BLaER1 (cell line): ENCODE measurements around the gene CEP85.

ENCODE experiments used
- H3K27ac ChIP-seq: shearing (Covaris generic); formaldehyde crosslinking; 2 replicates; pipeline ENCODE4 v1.8.1; 2022
- H3K27me3 ChIP-seq: shearing (Covaris generic); formaldehyde crosslinking; 2 replicates; pipeline ENCODE4 v1.8.1; 2022
- H3K36me3 ChIP-seq: shearing (Covaris generic); formaldehyde crosslinking; 2 replicates; pipeline ENCODE4 v1.8.1; 2022
- H3K4me1 ChIP-seq: shearing (Covaris generic); formaldehyde crosslinking; 2 replicates; pipeline ENCODE4 v1.8.1; 2022
- H3K4me2 ChIP-seq: shearing (Covaris generic); formaldehyde crosslinking; 2 replicates; pipeline ENCODE4 v1.8.1; 2022
- H3K4me3 ChIP-seq: shearing (Covaris generic); formaldehyde crosslinking; 2 replicates; pipeline ENCODE4 v1.8.1; 2022
- H3K9ac ChIP-seq: shearing (Covaris generic); formaldehyde crosslinking; 2 replicates; pipeline ENCODE4 v1.8.1; 2022
- H3K9me3 ChIP-seq: shearing (Covaris generic); formaldehyde crosslinking; 2 replicates; pipeline ENCODE4 v1.8.1; 2022
- H4K20me1 ChIP-seq: shearing (Covaris generic); formaldehyde crosslinking; 2 replicates; pipeline ENCODE4 v1.8.1; 2022
- Cebpa-rat ChIP-seq: shearing (Covaris generic); IDR thresholded peaks from 2 replicates; pipeline ENCODE4 v1.8.1; 2022

Gene CEP85

GRCh38 chr1:26318338-26319064 lies 84.5 kb downstream of the CEP85 start:
- peaks cover 83% of the 10 kb centered on the region for H3K4me1 ChIP-seq
- H3K9ac ChIP-seq: peak overlapping the region; percentile 64
- no peaks in the 10 kb centered on the region for H4K20me1 ChIP-seq
- peak overlapping the region; percentile 73 for H3K27ac ChIP-seq
- no peak for TF ChIP-seq Cebpa-rat
- no peaks in the 10 kb centered on the region for H3K9me3 ChIP-seq
- H3K4me2 ChIP-seq: peak overlapping the region; percentile 88
- H3K27me3 ChIP-seq: peaks cover 17% of the 10 kb centered on the region; the same call in 1 of the 2 replicates
- H3K36me3 ChIP-seq: no peaks in the 10 kb centered on the region
- peak overlapping the region; percentile 58 for H3K4me3 ChIP-seq

- TF ChIP-seq Cebpa-rat: no peak
- Histone ChIP-seq H3K4me1 (peaks cover 61% of the 10 kb centered on the region), H4K20me1 (no peaks in the 10 kb centered on the region), H3K9ac (peak overlapping the region; percentile 58), H3K27ac (peak overlapping the region; percentile 67), H3K36me3 (no peaks in the 10 kb centered on the region), H3K4me2 (peak overlapping the region; percentile 88), H3K27me3 (peaks cover 17% of the 10 kb centered on the region; the same call in 1 of the 2 replicates), H3K9me3 (no peaks in the 10 kb centered on the region), H3K4me3 (no peak overlapping the region)
Measured at GRCh38 chr1:26320896-26321295, 86.9 kb downstream of the CEP85 start.

- Histone ChIP-seq H3K4me3 (no peak overlapping the region), H3K4me1 (peaks cover 55% of the 10 kb centered on the region), H4K20me1 (no peaks in the 10 kb centered on the region), H3K9ac (peak overlapping the region; percentile 58), H3K27me3 (peaks cover 17% of the 10 kb centered on the region; the same call in 1 of the 2 replicates), H3K36me3 (no peaks in the 10 kb centered on the region), H3K9me3 (no peaks in the 10 kb centered on the region), H3K27ac (peak overlapping the region; percentile 67), H3K4me2 (peak overlapping the region; percentile 88)
- no peak for TF ChIP-seq Cebpa-rat
Measured at GRCh38 chr1:26321315-26322041, 87.5 kb downstream of the CEP85 start.

- Histone ChIP-seq H3K9me3 (no peaks in the 10 kb centered on the region), H4K20me1 (no peaks in the 10 kb centered on the region), H3K4me2 (no peak overlapping the region; the same call in 1 of the 2 replicates), H3K27me3 (peaks cover 17% of the 10 kb centered on the region; the same call in 1 of the 2 replicates), H3K4me3 (no peak overlapping the region), H3K4me1 (peaks cover 50% of the 10 kb centered on the region), H3K36me3 (no peaks in the 10 kb centered on the region), H3K9ac (0 out of 2 replicates have a peak overlapping the region, but pooled peaks have one; percentile 54), H3K27ac (peak overlapping the region; percentile 64)
- no peak for TF ChIP-seq Cebpa-rat
Measured at GRCh38 chr1:26322042-26322331, 88.0 kb downstream of the CEP85 start.

- H3K27me3 ChIP-seq: peaks cover 9% of the 10 kb centered on the region; the same call in 1 of the 2 replicates
- H3K4me1 ChIP-seq: peaks cover 36% of the 10 kb centered on the region
- TF ChIP-seq Cebpa-rat: no peak
- H3K36me3 ChIP-seq: no peaks in the 10 kb centered on the region
- H3K9me3 ChIP-seq: no peaks in the 10 kb centered on the region
- H3K27ac ChIP-seq: no peak overlapping the region
- H3K9ac ChIP-seq: no peak overlapping the region
- H3K4me3 ChIP-seq: no peak overlapping the region
- no peaks in the 10 kb centered on the region for H4K20me1 ChIP-seq
- no peak overlapping the region for H3K4me2 ChIP-seq
Measured at GRCh38 chr1:26323382-26323781, 89.4 kb downstream of the CEP85 start.

- Histone ChIP-seq H3K27ac (no peak overlapping the region), H3K27me3 (no peaks in the 10 kb centered on the region), H3K4me3 (no peak overlapping the region), H3K4me2 (no peak overlapping the region), H3K9me3 (no peaks in the 10 kb centered on the region), H3K36me3 (no peaks in the 10 kb centered on the region), H3K4me1 (peaks cover 25% of the 10 kb centered on the region), H3K9ac (no peak overlapping the region), H4K20me1 (no peaks in the 10 kb centered on the region)
- TF ChIP-seq Cebpa-rat: no peak
Measured at GRCh38 chr1:26324550-26324949, 90.5 kb downstream of the CEP85 start.

GRCh38 chr1:26327956-26328362 lies 94.0 kb downstream of the CEP85 start:
- TF ChIP-seq Cebpa-rat: no peak
- Histone ChIP-seq H3K27ac (no peak overlapping the region), H3K36me3 (no peaks in the 10 kb centered on the region)

More at GRCh38 chr1:26327956-26328362, 94.0 kb downstream of the CEP85 start:
- Histone ChIP-seq H3K9me3 (no peaks in the 10 kb centered on the region), H3K4me3 (no peak overlapping the region), H3K9ac (no peak overlapping the region), H4K20me1 (no peaks in the 10 kb centered on the region), H3K4me2 (no peak overlapping the region), H3K4me1 (no peaks in the 10 kb centered on the region), H3K27me3 (no peaks in the 10 kb centered on the region)
